PC-3 (cell line): Measurements from ENCODE around the gene APBA2. TPM values are rescaled to one million over a fixed set of nuclear protein-coding genes. Genes with fewer than 3 reads are reported as not detected.

ENCODE experiments used
- ATAC-seq: fragments of 200-7000 bp; cut with Tn5 transposase; 2 replicates; pipeline ENCODE4 v1.9.1; 2020; ENCODE audit warnings: mild to moderate bottlenecking, moderate library complexity
- BruUV-seq: library from RNA; stranded (reverse); fragments of 400-500 nt; replicated peaks from 2 replicates; lab custom pipeline; 2021; lab: Mats Ljungman, UMichigan
- CTCF ChIA-PET: fragments of 300-600 bp; sonication (Branson Sonifier 250); formaldehyde crosslinking; loops from one replicate; lab custom pipeline; 2022; ENCODE audit warnings: antibody characterized with exemption; lab: Charles Lee
- POLR2A ChIA-PET: fragments of 300-600 bp; sonication (Branson Sonifier 250); formaldehyde crosslinking; loops from one replicate; lab custom pipeline; 2022; ENCODE audit warnings: antibody characterized with exemption; ENCODE audit not compliant: unreplicated experiment; lab: Charles Lee
- DNase-seq: peaks from one replicate; pipeline ENCODE4 v3.0.0-alpha.2; 2015
- H2AFZ ChIP-seq: fragments of 300-600 bp; sonication (generic); 2 replicates; pipeline ENCODE4 v1.6.0; 2016; ENCODE audit warnings: antibody characterized with exemption, low read length
- H3F3A ChIP-seq: fragments of 300-600 bp; sonication (generic); one replicate; pipeline ENCODE4 v1.6.0; 2017; ENCODE audit warnings: antibody characterized with exemption, low read length, control low read depth, mild to moderate bottlenecking; ENCODE audit not compliant: unreplicated experiment
- H3K27ac ChIP-seq: fragments of 300-600 bp; sonication (generic); 2 replicates; pipeline ENCODE4 v1.5.1; 2016; ENCODE audit warnings: mild to moderate bottlenecking, low read length
- H3K27me3 ChIP-seq: fragments of 300-600 bp; sonication (generic); 2 replicates; pipeline ENCODE4 v1.6.1; 2016; ENCODE audit warnings: low read length, mixed read lengths
- H3K36me3 ChIP-seq: fragments of 300-600 bp; sonication (generic); 2 replicates; pipeline ENCODE4 v1.6.1; 2016; ENCODE audit warnings: low read depth, mixed run types, low read length, mixed read lengths
- H3K4me1 ChIP-seq: fragments of 300-600 bp; sonication (generic); 2 replicates; pipeline ENCODE4 v1.5.1; 2016; ENCODE audit warnings: low read length; ENCODE audit not compliant: insufficient read depth
- H3K4me2 ChIP-seq: fragments of 300-600 bp; sonication (generic); 2 replicates; pipeline ENCODE4 v1.6.0; 2016; ENCODE audit warnings: low read length
- H3K4me3 ChIP-seq: fragments of 300-600 bp; sonication (generic); 2 replicates; pipeline ENCODE4 v1.5.1; 2016; ENCODE audit warnings: mild to moderate bottlenecking, low read length, mixed read lengths
- H3K79me2 ChIP-seq: fragments of 300-600 bp; sonication (generic); 2 replicates; pipeline ENCODE4 v1.6.1; 2017; ENCODE audit warnings: low read length, mixed read lengths
- H3K9ac ChIP-seq: fragments of 300-600 bp; sonication (generic); 2 replicates; pipeline ENCODE4 v1.6.0; 2016; ENCODE audit warnings: mild to moderate bottlenecking, low read length
- H3K9me2 ChIP-seq: fragments of 300-600 bp; sonication (generic); replicated peaks from 2 replicates; pipeline ENCODE4 v1.6.1; 2016; ENCODE audit warnings: mixed run types, low read length, mixed read lengths
- H3K9me3 ChIP-seq: fragments of 300-600 bp; sonication (generic); 2 replicates; pipeline ENCODE4 v1.6.1; 2016; ENCODE audit warnings: low read length, mixed read lengths
- H4K20me1 ChIP-seq: fragments of 300-600 bp; sonication (generic); 2 replicates; pipeline ENCODE4 v1.6.1; 2016; ENCODE audit warnings: low read length, mixed read lengths
- CTCF ChIP-seq: fragments of 300-600 bp; sonication (generic); conservative IDR thresholded peaks from 2 replicates; pipeline ENCODE4 v1.5.1; 2017; ENCODE audit warnings: antibody characterized with exemption, low read depth, mild to moderate bottlenecking, low read length
- EZH2 ChIP-seq: fragments of 300-600 bp; sonication (generic); IDR thresholded peaks from one replicate; pipeline ENCODE4 v1.6.1; 2017; ENCODE audit warnings: antibody characterized with exemption, mild to moderate bottlenecking, low read length; ENCODE audit not compliant: unreplicated experiment
- EZH2phosphoT487 ChIP-seq: fragments of 300-600 bp; sonication (generic); IDR thresholded peaks from 2 replicates; pipeline ENCODE4 v1.6.1; 2018; ENCODE audit warnings: mild to moderate bottlenecking, antibody characterized with exemption, low read length, borderline replicate concordance
- intact Hi-C: fragments of 100-400 bp; cut with micrococcal nuclease; formaldehyde crosslinking; loops from 2 replicates; pipeline ENCODE4 v1.9.0; 2023
- total RNA-seq: library from RNA; depleted of rRNA; stranded (reverse); fragments of >200 nt; gene quantifications from 2 replicates; pipeline ENCODE4 v1.2.3, GENCODE V29; 2014

Gene APBA2
- total RNA-seq, 1 experiment from 2014 or later = 61.7 TPM

GRCh38 chr15:29091666-29092065 is 205.9 kb downstream of the APBA2 start:
- Histone ChIP-seq H3K36me3 (no peaks in the 10 kb centered on the region), H4K20me1 (no peaks in the 10 kb centered on the region), H3K4me2 (no peak overlapping the region), H3K9ac (no peak overlapping the region), H3K9me2 (no peaks in the 10 kb centered on the region), H3K4me1 (no peaks in the 10 kb centered on the region), H3K79me2 (no peaks in the 10 kb centered on the region), H3K4me3 (no peak overlapping the region), H3K27ac (no peak overlapping the region), H3F3A (no peaks in the 10 kb centered on the region), H3K9me3 (no peaks in the 10 kb centered on the region), H3K27me3 (no peaks in the 10 kb centered on the region), H2AFZ (no peak overlapping the region)
- DNase-seq (no peak), ATAC-seq (no peak)
- ChIA-PET POLR2A (no interaction called here), CTCF (no interaction called here)
- no TSS peak for BruUV-seq
- no peak for TF ChIP-seq EZH2
- no peak for TF ChIP-seq EZH2phosphoT487
- TF ChIP-seq CTCF = no peak
- intact Hi-C loops = no loop called here

- Histone ChIP-seq H3K9me3 (no peaks in the 10 kb centered on the region), H3K4me2 (no peak overlapping the region), H3F3A (no peaks in the 10 kb centered on the region), H3K4me3 (no peak overlapping the region), H3K9me2 (no peaks in the 10 kb centered on the region), H3K79me2 (no peaks in the 10 kb centered on the region), H3K36me3 (no peaks in the 10 kb centered on the region), H3K27me3 (no peaks in the 10 kb centered on the region), H3K9ac (no peak overlapping the region), H2AFZ (no peak overlapping the region), H3K27ac (no peak overlapping the region), H3K4me1 (no peaks in the 10 kb centered on the region), H4K20me1 (no peaks in the 10 kb centered on the region)
- intact Hi-C loops = no loop called here
- ChIA-PET CTCF (no interaction called here), POLR2A (no interaction called here)
- TF ChIP-seq EZH2 (no peak), EZH2phosphoT487 (no peak), CTCF (no peak)
- ATAC-seq = no peak
- no TSS peak for BruUV-seq
- no peak for DNase-seq
Observed at GRCh38 chr15:29092376-29093064, 206.7 kb downstream of the APBA2 start.

- Histone ChIP-seq H3K4me2 (no peak overlapping the region), H4K20me1 (no peaks in the 10 kb centered on the region), H3K9ac (no peak overlapping the region), H3K4me1 (no peaks in the 10 kb centered on the region), H2AFZ (no peak overlapping the region), H3F3A (no peaks in the 10 kb centered on the region), H3K4me3 (no peak overlapping the region), H3K79me2 (no peaks in the 10 kb centered on the region), H3K9me3 (no peaks in the 10 kb centered on the region), H3K36me3 (no peaks in the 10 kb centered on the region), H3K9me2 (no peaks in the 10 kb centered on the region), H3K27ac (no peak overlapping the region), H3K27me3 (no peaks in the 10 kb centered on the region)
- DNase-seq (no peak), ATAC-seq (no peak)
- POLR2A ChIA-PET = no interaction called here
- intact Hi-C loops = no loop called here
- TF ChIP-seq EZH2phosphoT487 (no peak), EZH2 (no peak), CTCF (no peak)
- CTCF ChIA-PET = no interaction called here
- BruUV-seq = no TSS peak
Observed at GRCh38 chr15:29093065-29093435, 207.3 kb downstream of the APBA2 start.
